GM23248 (cell line): ENCODE data around the gene MORN4. TPM values are rescaled to one million over a fixed set of nuclear protein-coding genes. Genes with fewer than 3 reads are reported as not detected.

Experiments used
- DNase-seq: peaks from one replicate; pipeline ENCODE4 v3.0.0-alpha.2; 2015
- H2AFZ ChIP-seq: fragments of 200-600 bp; sonication (generic); 2 replicates; pipeline ENCODE4 v1.6.1; 2016; ENCODE audit warnings: antibody characterized with exemption
- H3F3A ChIP-seq: fragments of 200-600 bp; sonication (generic); 2 replicates; pipeline ENCODE4 v1.6.1; 2016; ENCODE audit warnings: mild to moderate bottlenecking, antibody characterized with exemption, mixed run types; ENCODE audit not compliant: insufficient read depth
- H3K27ac ChIP-seq: fragments of 200-600 bp; sonication (generic); 2 replicates; pipeline ENCODE4 v1.5.1; 2016; ENCODE audit warnings: mild to moderate bottlenecking
- H3K27me3 ChIP-seq: fragments of 200-600 bp; sonication (generic); replicated peaks from 2 replicates; pipeline ENCODE4 v1.6.1; 2016; ENCODE audit warnings: mild to moderate bottlenecking; ENCODE audit not compliant: insufficient read depth
- H3K36me3 ChIP-seq: fragments of 200-600 bp; sonication (generic); 2 replicates; pipeline ENCODE4 v1.6.1; 2016; ENCODE audit warnings: low read depth, mild to moderate bottlenecking
- H3K4me1 ChIP-seq: fragments of 200-600 bp; sonication (generic); 2 replicates; pipeline ENCODE4 v1.6.1; 2016; ENCODE audit warnings: mild to moderate bottlenecking; ENCODE audit not compliant: insufficient read depth
- H3K4me2 ChIP-seq: fragments of 200-600 bp; sonication (generic); one replicate; pipeline ENCODE4 v1.6.1; 2016; ENCODE audit warnings: mild to moderate bottlenecking; ENCODE audit not compliant: unreplicated experiment
- H3K4me3 ChIP-seq: fragments of 200-600 bp; sonication (generic); 2 replicates; pipeline ENCODE4 v1.5.1; 2016; ENCODE audit warnings: mild to moderate bottlenecking
- H3K79me2 ChIP-seq: fragments of 200-600 bp; sonication (generic); 2 replicates; pipeline ENCODE4 v1.6.1; 2016; ENCODE audit warnings: mild to moderate bottlenecking; ENCODE audit not compliant: insufficient read depth
- H3K9ac ChIP-seq: fragments of 200-600 bp; sonication (generic); 2 replicates; pipeline ENCODE4 v1.6.1; 2016; ENCODE audit warnings: mild to moderate bottlenecking
- H3K9me2 ChIP-seq: fragments of 200-600 bp; sonication (generic); 2 replicates; pipeline ENCODE4 v1.6.1; 2016; ENCODE audit warnings: mixed run types, mild to moderate bottlenecking, moderate library complexity; ENCODE audit not compliant: insufficient read depth
- H3K9me3 ChIP-seq: fragments of 200-600 bp; sonication (generic); one replicate; pipeline ENCODE4 v1.6.1; 2017; ENCODE audit warnings: low read depth
- H4K20me1 ChIP-seq: fragments of 200-600 bp; sonication (generic); 2 replicates; pipeline ENCODE4 v1.6.0; 2016; ENCODE audit not compliant: insufficient read depth
- EZH2 ChIP-seq: fragments of 200-600 bp; sonication (generic); IDR thresholded peaks from 2 replicates; pipeline ENCODE4 v1.6.1; 2018; ENCODE audit warnings: antibody characterized with exemption, mild to moderate bottlenecking; ENCODE audit not compliant: insufficient read depth, poor library complexity, severe bottlenecking
- EZH2phosphoT487 ChIP-seq: fragments of 200-600 bp; sonication (generic); IDR thresholded peaks from 2 replicates; pipeline ENCODE4 v1.6.1; 2018; ENCODE audit warnings: antibody characterized with exemption, moderate library complexity, mild to moderate bottlenecking, low read depth; ENCODE audit not compliant: insufficient read depth
- WGBS, 2 experiments: methylation state at CpG; one replicate each; pipeline ENCODE4 v1.1.6; 2015 to 2017; ENCODE audit warnings: low lambda C conversion rate in 2 of 2, low coverage in 1 of 2; ENCODE audit errors: missing lambda C conversion rate in 2 of 2; 5-methylcytosine and 5-hydroxymethylcytosine counted together
- in situ Hi-C: fragments of 300-500 bp; cut with MboI; formaldehyde crosslinking; loops from 2 replicates; pipeline ENCODE4 v1.15.0; 2020
- polyA plus RNA-seq: library from polyadenylated mRNA; unstranded; fragments of >200 nt; fragmentation: Nextera tagmentation; extraction: Ambion mirVana; gene quantifications from 2 replicates; pipeline ENCODE4 v1.2.1, GENCODE V29; 2016
- total RNA-seq: library from RNA; depleted of rRNA; stranded (reverse); fragments of >200 nt; shearing (Covaris generic); gene quantifications from 2 replicates; pipeline ENCODE4 v1.2.3, GENCODE V29; 2014

MORN4 gene
- total and polyA plus RNA-seq, 2 experiments from 2014 or later, result 7.9 to 19.8 TPM

- Histone ChIP-seq H3K27ac (no peak overlapping the region), H3F3A (no peaks in the 10 kb centered on the region), H3K9me3 (no peaks in the 10 kb centered on the region), H4K20me1 (no peaks in the 10 kb centered on the region), H3K4me3 (no peak overlapping the region), H3K36me3 (no peaks in the 10 kb centered on the region), H3K79me2 (no peaks in the 10 kb centered on the region), H3K4me1 (peaks cover 4% of the 10 kb centered on the region; the same call in 1 of the 2 replicates), H3K9ac (no peak overlapping the region), H2AFZ (no peak overlapping the region), H3K9me2 (no peaks in the 10 kb centered on the region), H3K27me3 (no peaks in the 10 kb centered on the region), H3K4me2 (no peak overlapping the region)
- no peak for DNase-seq
- WGBS, 2 experiments, result 77 to 87% methylated on average over 2 of the region's 2 CpGs
- no peak for TF ChIP-seq EZH2phosphoT487
- TF ChIP-seq EZH2, result no peak
- in situ Hi-C loops, result no loop called here
Measured at GRCh38 chr10:97587183-97587582, 46.1 kb downstream of the MORN4 start.

- Histone ChIP-seq H3K9ac (no peak overlapping the region), H3K9me3 (no peaks in the 10 kb centered on the region), H3K4me3 (no peak overlapping the region), H3K27ac (no peak overlapping the region), H3K79me2 (no peaks in the 10 kb centered on the region), H3K4me2 (no peak overlapping the region), H4K20me1 (no peaks in the 10 kb centered on the region), H3K36me3 (no peaks in the 10 kb centered on the region), H3F3A (no peaks in the 10 kb centered on the region), H3K9me2 (no peaks in the 10 kb centered on the region), H3K4me1 (peaks cover 4% of the 10 kb centered on the region; the same call in 1 of the 2 replicates), H2AFZ (no peak overlapping the region), H3K27me3 (no peaks in the 10 kb centered on the region)
- WGBS, 2 experiments, result 88 to 90% methylated on average over 5 of the region's 5 CpGs
- DNase-seq, result no peak
- TF ChIP-seq EZH2 (no peak), EZH2phosphoT487 (no peak)
- in situ Hi-C loops, result no loop called here
Measured at GRCh38 chr10:97585439-97585811, 47.9 kb downstream of the MORN4 start.

GRCh38 chr10:97584798-97585438, 48.4 kb downstream of the MORN4 start:
- Histone ChIP-seq H3K27me3 (no peaks in the 10 kb centered on the region), H3K4me3 (no peak overlapping the region), H4K20me1 (no peaks in the 10 kb centered on the region), H3K9ac (no peak overlapping the region), H3K9me2 (no peaks in the 10 kb centered on the region), H3K36me3 (no peaks in the 10 kb centered on the region), H2AFZ (no peak overlapping the region), H3K9me3 (no peaks in the 10 kb centered on the region), H3K27ac (no peak overlapping the region), H3K4me2 (no peak overlapping the region), H3F3A (no peaks in the 10 kb centered on the region), H3K79me2 (no peaks in the 10 kb centered on the region), H3K4me1 (peaks cover 4% of the 10 kb centered on the region; the same call in 1 of the 2 replicates)
- DNase-seq, result no peak
- in situ Hi-C loops, result no loop called here
- TF ChIP-seq EZH2 (no peak), EZH2phosphoT487 (no peak)
- 89 to 93% methylated on average over 5 of the region's 5 CpGs for WGBS, 2 experiments

GRCh38 chr10:97584060-97584797, 49.1 kb downstream of the MORN4 start, which contains the start of gene HOGA1:
TSS of gene HOGA1 (plus strand) at chr10:97584389. CDS start at chr10:97584704, 315 bp downstream.
- H3K4me3 ChIP-seq, result no peak within 1 kb of the TSS
- H2AFZ ChIP-seq, result peak within 1 kb of the TSS; percentile 69
- H4K20me1 ChIP-seq, result no peaks in the 10 kb centered on the region
- no peak within 1 kb of the TSS for H3K4me2 ChIP-seq
- no peak within 1 kb of the TSS for H3K9ac ChIP-seq
- peaks cover 4% of the 10 kb centered on the region; the same call in 1 of the 2 replicates for H3K4me1 ChIP-seq
- H3K9me3 ChIP-seq, result no peaks in the 10 kb centered on the region
- H3K79me2 ChIP-seq, result no peaks in the 10 kb centered on the region
- no peaks in the 10 kb centered on the region for H3K27me3 ChIP-seq
- in situ Hi-C loops, result no loop called here
- no peaks in the 10 kb centered on the region for H3K9me2 ChIP-seq
- H3K27ac ChIP-seq, result no peak within 1 kb of the TSS
- no peaks in the 10 kb centered on the region for H3K36me3 ChIP-seq
- 28 to 29% methylated on average over 5 of the region's 5 CpGs for WGBS, 2 experiments
- peak; percentile 62 for DNase-seq
- H3F3A ChIP-seq, result no peaks in the 10 kb centered on the region
- TF ChIP-seq EZH2phosphoT487, result no peak
- no peak for TF ChIP-seq EZH2
